WTC11 (cell line): ENCODE measurements around the gene PTPRN2. TPM values are rescaled to one million over a fixed set of nuclear protein-coding genes. Genes with fewer than 3 reads are reported as not detected.

ENCODE experiments used
- ATAC-seq: fragments of 200-7000 bp; cut with Tn5 transposase; 2 replicates; pipeline ENCODE4 v1.10.0; 2021; ENCODE audit warnings: mild to moderate bottlenecking, moderate library complexity
- CTCF ChIA-PET: fragments of 300-600 bp; sonication (Branson Sonifier 250); formaldehyde crosslinking; loops from one replicate; lab custom pipeline; 2021; ENCODE audit warnings: antibody characterized with exemption; lab: Charles Lee
- POLR2A ChIA-PET: fragments of 350-600 bp; sonication (Branson Sonifier 250); formaldehyde crosslinking; loops from one replicate; lab custom pipeline; 2021; ENCODE audit warnings: antibody characterized with exemption; lab: Charles Lee
- DNase-seq: peaks from one replicate; pipeline ENCODE4 v3.0.0; 2021; ENCODE audit warnings: low spot score
- H3K27ac Mint-ChIP-seq: 2 replicates; pipeline ENCODE4 v1.8.0; 2021; ENCODE audit warnings: mixed read lengths
- H3K27me3 Mint-ChIP-seq: 2 replicates; pipeline ENCODE4 v1.8.0; 2021; ENCODE audit warnings: low read depth, mild to moderate bottlenecking, moderate library complexity, mixed read lengths
- H3K36me3 Mint-ChIP-seq: 2 replicates; pipeline ENCODE4 v1.8.0; 2021; ENCODE audit warnings: mixed read lengths
- H3K4me1 Mint-ChIP-seq: 2 replicates; pipeline ENCODE4 v1.8.0; 2022; ENCODE audit warnings: mixed read lengths
- H3K4me3 Mint-ChIP-seq: 2 replicates; pipeline ENCODE4 v1.8.0; 2021; ENCODE audit warnings: mild to moderate bottlenecking, moderate library complexity, mixed read lengths
- H3K9me3 Mint-ChIP-seq: 2 replicates; pipeline ENCODE4 v1.8.0; 2021; ENCODE audit warnings: mixed read lengths
- CBFB ChIP-seq: sonication (generic); formaldehyde crosslinking; IDR thresholded peaks from 2 replicates; pipeline ENCODE4 v1.8.1; 2022; ENCODE audit warnings: mild to moderate bottlenecking, low read depth, missing genetic modification reagents
- CTCF ChIP-seq: fragments of 200-600 bp; IDR thresholded peaks from 2 replicates; pipeline ENCODE4 v1.8.0; 2022; ENCODE audit warnings: antibody characterized with exemption
- EMX1 ChIP-seq: fragments of 250-450 bp; sonication (Bioruptor Pico); IDR thresholded peaks from 2 replicates; pipeline ENCODE4 v1.8.0; 2021; ENCODE audit warnings: mild to moderate bottlenecking
- ERG ChIP-seq: fragments of 250-450 bp; sonication (Bioruptor Pico); IDR thresholded peaks from 2 replicates; pipeline ENCODE4 v1.8.0; 2021; ENCODE audit warnings: mild to moderate bottlenecking
- GRHL2 ChIP-seq: fragments of 250-450 bp; sonication (Bioruptor Pico); IDR thresholded peaks from 2 replicates; pipeline ENCODE4 v1.8.0; 2022; ENCODE audit warnings: mild to moderate bottlenecking, moderate library complexity; ENCODE audit not compliant: insufficient replicate concordance, severe bottlenecking
- JUN ChIP-seq: sonication (generic); formaldehyde crosslinking; IDR thresholded peaks from 2 replicates; pipeline ENCODE4 v1.8.0; 2023; ENCODE audit warnings: mild to moderate bottlenecking, missing genetic modification reagents
- KAT7 ChIP-seq: sonication (generic); formaldehyde crosslinking; IDR thresholded peaks from 2 replicates; pipeline ENCODE4 v1.8.1; 2023; ENCODE audit warnings: missing genetic modification reagents, mild to moderate bottlenecking, borderline replicate concordance
- MXD4 ChIP-seq: fragments of 250-450 bp; sonication (Bioruptor Pico); IDR thresholded peaks from 2 replicates; pipeline ENCODE4 v1.8.0; 2021; ENCODE audit warnings: mild to moderate bottlenecking, moderate library complexity, borderline replicate concordance
- MYBL2 ChIP-seq: sonication (generic); formaldehyde crosslinking; IDR thresholded peaks from 2 replicates; pipeline ENCODE4 v1.8.1; 2023; ENCODE audit warnings: mild to moderate bottlenecking, moderate library complexity, missing genetic modification reagents
- RELA ChIP-seq: sonication (generic); formaldehyde crosslinking; IDR thresholded peaks from 2 replicates; pipeline ENCODE4 v1.8.1; 2022; ENCODE audit warnings: missing genetic modification reagents, mild to moderate bottlenecking, borderline replicate concordance
- RORB ChIP-seq: fragments of 250-450 bp; sonication (Bioruptor Pico); IDR thresholded peaks from 2 replicates; pipeline ENCODE4 v1.9.0; 2021; ENCODE audit warnings: mild to moderate bottlenecking
- SMAD3 ChIP-seq: sonication (generic); formaldehyde crosslinking; IDR thresholded peaks from 2 replicates; pipeline ENCODE4 v1.8.0; 2022; ENCODE audit warnings: missing genetic modification reagents, mild to moderate bottlenecking, borderline replicate concordance
- TCF7 ChIP-seq: sonication (generic); formaldehyde crosslinking; IDR thresholded peaks from 2 replicates; pipeline ENCODE4 v1.8.0; 2022; ENCODE audit warnings: mild to moderate bottlenecking, low read depth, missing genetic modification reagents, moderate library complexity
- TP53 ChIP-seq: sonication (generic); formaldehyde crosslinking; IDR thresholded peaks from 2 replicates; pipeline ENCODE4 v1.8.1; 2023; ENCODE audit warnings: mild to moderate bottlenecking, missing genetic modification reagents
- ZMAT4 ChIP-seq: fragments of 250-450 bp; sonication (Bioruptor Pico); IDR thresholded peaks from 2 replicates; pipeline ENCODE4 v1.9.0; 2021; ENCODE audit warnings: mild to moderate bottlenecking
- ZNF263 ChIP-seq: sonication (generic); formaldehyde crosslinking; IDR thresholded peaks from 2 replicates; pipeline ENCODE4 v1.8.1; 2022; ENCODE audit warnings: low read depth, mild to moderate bottlenecking, moderate library complexity, missing genetic modification reagents
- ZNF317 ChIP-seq: sonication (generic); formaldehyde crosslinking; IDR thresholded peaks from 2 replicates; pipeline ENCODE4 v1.8.1; 2023; ENCODE audit warnings: low read depth, mild to moderate bottlenecking, moderate library complexity, missing genetic modification reagents, borderline replicate concordance
- total RNA-seq: library from RNA; stranded (reverse); gene quantifications from 3 replicates; pipeline ENCODE4 v1.2.3, GENCODE V29; 2021
- TF ChIP-seq, protein P1 (sequence below): fragments of 250-450 bp; sonication (Bioruptor Pico); IDR thresholded peaks from 2 replicates; pipeline ENCODE4 v2.1.2; 2022; ENCODE audit warnings: mild to moderate bottlenecking, moderate library complexity
- TF ChIP-seq, protein P2 (sequence below): sonication (generic); formaldehyde crosslinking; IDR thresholded peaks from 2 replicates; pipeline ENCODE4 v1.8.0; 2022; ENCODE audit warnings: mild to moderate bottlenecking, missing genetic modification reagents
- TF ChIP-seq, protein P3 (sequence below): sonication (generic); formaldehyde crosslinking; IDR thresholded peaks from 2 replicates; pipeline ENCODE4 v1.8.1; 2023; ENCODE audit warnings: mild to moderate bottlenecking, missing genetic modification reagents

The PTPRN2 gene
- total RNA-seq, 1 experiment from 2014 or later: 4.7 TPM

DNA sequence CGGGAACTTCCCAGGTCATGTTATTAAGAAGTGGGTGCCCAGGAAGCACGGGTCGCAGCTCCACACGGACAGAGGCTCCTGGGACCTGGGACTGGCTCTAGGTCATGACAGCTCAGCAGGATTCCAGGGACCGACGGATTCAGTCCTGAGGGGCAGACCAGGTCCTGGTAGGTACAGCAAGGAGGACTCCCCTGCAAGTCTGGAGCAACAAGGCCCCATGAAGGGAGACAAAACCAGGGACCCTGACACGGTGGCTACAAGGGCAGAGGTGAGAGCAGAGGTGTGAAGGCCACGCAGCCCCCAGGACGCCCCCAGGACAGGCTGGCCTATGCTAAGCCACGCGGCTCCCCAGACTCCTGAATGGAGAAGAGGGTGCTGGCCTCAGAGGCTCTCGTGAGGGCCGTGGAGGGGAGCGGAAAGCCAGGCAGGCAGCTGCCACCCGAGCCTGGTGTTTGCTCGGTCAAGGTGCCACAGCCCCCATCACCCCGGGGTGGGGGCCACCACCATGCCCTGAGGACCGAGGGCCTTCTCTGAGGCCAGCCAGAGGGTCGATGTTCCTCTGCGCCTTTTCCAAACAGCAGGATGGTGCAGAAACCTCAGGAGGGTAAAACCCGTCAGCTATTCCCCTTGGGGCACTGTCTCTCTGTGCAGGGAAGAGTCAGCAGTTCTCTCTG lies 348.9 kb downstream of the PTPRN2 start:
- Mint-ChIP-seq H3K36me3 (peaks cover 9% of the 10 kb centered on the region), H3K9me3 (peaks cover 19% of the 10 kb centered on the region), H3K4me3 (no peak overlapping the region), H3K4me1 (peaks cover 16% of the 10 kb centered on the region; the same call in 1 of the 2 replicates), H3K27ac (no peak overlapping the region), H3K27me3 (no peaks in the 10 kb centered on the region)
- ATAC-seq (no peak), DNase-seq (no peak)
- TF ChIP-seq ERG (CRISPR knock-in tag) (no peak), JUN (CRISPR knock-in tag) (no peak), ZNF317 (no peak), TCF7 (CRISPR knock-in tag) (no peak), MXD4 (CRISPR knock-in tag) (no peak), MYBL2 (CRISPR knock-in tag) (no peak), GRHL2 (CRISPR knock-in tag) (no peak), ZNF263 (no peak), CTCF (no peak), ZMAT4 (CRISPR knock-in tag) (no peak), EMX1 (CRISPR knock-in tag) (no peak), RORB (CRISPR knock-in tag) (no peak), RELA (CRISPR knock-in tag) (no peak), SMAD3 (no peak), TP53 (CRISPR knock-in tag) (no peak), KAT7 (CRISPR knock-in tag) (no peak), CBFB (no peak)
- TF ChIP-seq, protein P1, sequence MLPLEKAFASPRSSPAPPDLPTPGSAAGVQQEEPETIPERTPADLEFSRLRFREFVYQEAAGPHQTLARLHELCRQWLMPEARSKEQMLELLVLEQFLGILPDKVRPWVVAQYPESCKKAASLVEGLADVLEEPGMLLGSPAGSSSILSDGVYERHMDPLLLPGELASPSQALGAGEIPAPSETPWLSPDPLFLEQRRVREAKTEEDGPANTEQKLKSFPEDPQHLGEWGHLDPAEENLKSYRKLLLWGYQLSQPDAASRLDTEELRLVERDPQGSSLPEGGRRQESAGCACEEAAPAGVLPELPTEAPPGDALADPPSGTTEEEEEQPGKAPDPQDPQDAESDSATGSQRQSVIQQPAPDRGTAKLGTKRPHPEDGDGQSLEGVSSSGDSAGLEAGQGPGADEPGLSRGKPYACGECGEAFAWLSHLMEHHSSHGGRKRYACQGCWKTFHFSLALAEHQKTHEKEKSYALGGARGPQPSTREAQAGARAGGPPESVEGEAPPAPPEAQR (CRISPR knock-in tag): no peak
- TF ChIP-seq, protein P2, sequence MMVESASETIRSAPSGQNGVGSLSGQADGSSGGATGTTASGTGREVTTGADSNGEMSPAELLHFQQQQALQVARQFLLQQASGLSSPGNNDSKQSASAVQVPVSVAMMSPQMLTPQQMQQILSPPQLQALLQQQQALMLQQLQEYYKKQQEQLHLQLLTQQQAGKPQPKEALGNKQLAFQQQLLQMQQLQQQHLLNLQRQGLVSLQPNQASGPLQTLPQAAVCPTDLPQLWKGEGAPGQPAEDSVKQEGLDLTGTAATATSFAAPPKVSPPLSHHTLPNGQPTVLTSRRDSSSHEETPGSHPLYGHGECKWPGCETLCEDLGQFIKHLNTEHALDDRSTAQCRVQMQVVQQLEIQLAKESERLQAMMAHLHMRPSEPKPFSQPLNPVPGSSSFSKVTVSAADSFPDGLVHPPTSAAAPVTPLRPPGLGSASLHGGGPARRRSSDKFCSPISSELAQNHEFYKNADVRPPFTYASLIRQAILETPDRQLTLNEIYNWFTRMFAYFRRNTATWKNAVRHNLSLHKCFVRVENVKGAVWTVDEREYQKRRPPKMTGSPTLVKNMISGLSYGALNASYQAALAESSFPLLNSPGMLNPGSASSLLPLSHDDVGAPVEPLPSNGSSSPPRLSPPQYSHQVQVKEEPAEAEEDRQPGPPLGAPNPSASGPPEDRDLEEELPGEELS (CRISPR knock-in tag): no peak
- TF ChIP-seq, protein P3, sequence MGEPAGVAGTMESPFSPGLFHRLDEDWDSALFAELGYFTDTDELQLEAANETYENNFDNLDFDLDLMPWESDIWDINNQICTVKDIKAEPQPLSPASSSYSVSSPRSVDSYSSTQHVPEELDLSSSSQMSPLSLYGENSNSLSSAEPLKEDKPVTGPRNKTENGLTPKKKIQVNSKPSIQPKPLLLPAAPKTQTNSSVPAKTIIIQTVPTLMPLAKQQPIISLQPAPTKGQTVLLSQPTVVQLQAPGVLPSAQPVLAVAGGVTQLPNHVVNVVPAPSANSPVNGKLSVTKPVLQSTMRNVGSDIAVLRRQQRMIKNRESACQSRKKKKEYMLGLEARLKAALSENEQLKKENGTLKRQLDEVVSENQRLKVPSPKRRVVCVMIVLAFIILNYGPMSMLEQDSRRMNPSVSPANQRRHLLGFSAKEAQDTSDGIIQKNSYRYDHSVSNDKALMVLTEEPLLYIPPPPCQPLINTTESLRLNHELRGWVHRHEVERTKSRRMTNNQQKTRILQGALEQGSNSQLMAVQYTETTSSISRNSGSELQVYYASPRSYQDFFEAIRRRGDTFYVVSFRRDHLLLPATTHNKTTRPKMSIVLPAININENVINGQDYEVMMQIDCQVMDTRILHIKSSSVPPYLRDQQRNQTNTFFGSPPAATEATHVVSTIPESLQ (CRISPR knock-in tag): no peak
- ChIA-PET POLR2A (no interaction called here), CTCF (no interaction called here)
